Upper lobe of right lung (tissue), 1 donor: Measurements from ENCODE around the gene CHKA. TPM values are rescaled to one million over a fixed set of nuclear protein-coding genes. Genes with fewer than 3 reads are reported as not detected.

Experiments
- ATAC-seq: fragments of 200-7000 bp; cut with Tn5 transposase; one replicate; pipeline ENCODE4 v1.9.1; 2020; ENCODE audit warnings: mild to moderate bottlenecking, moderate library complexity
- DNase-seq: peaks from one replicate; pipeline ENCODE4 v3.0.0-alpha.2; 2020
- H3K27ac ChIP-seq: fragments of 200-600 bp; one replicate; pipeline ENCODE4 v1.8.0; 2022
- H3K27me3 ChIP-seq: fragments of 200-600 bp; one replicate; pipeline ENCODE4 v1.8.0; 2022; ENCODE audit warnings: mild to moderate bottlenecking
- H3K36me3 ChIP-seq: fragments of 200-600 bp; one replicate; pipeline ENCODE4 v1.8.0; 2022
- H3K4me1 ChIP-seq: fragments of 200-600 bp; one replicate; pipeline ENCODE4 v1.8.0; 2022
- H3K4me3 ChIP-seq: fragments of 200-600 bp; one replicate; pipeline ENCODE4 v1.8.0; 2022; ENCODE audit warnings: mild to moderate bottlenecking
- H3K9me3 ChIP-seq: fragments of 200-600 bp; one replicate; pipeline ENCODE4 v1.8.0; 2022
- CTCF ChIP-seq: fragments of 200-600 bp; IDR thresholded peaks from one replicate; pipeline ENCODE4 v1.8.0; 2022; ENCODE audit warnings: antibody characterized with exemption
- intact Hi-C: fragments of 100-400 bp; cut with DNase I; formaldehyde crosslinking; loops from one replicate; pipeline ENCODE4 v1.11.0; 2022
- total RNA-seq: library from RNA; stranded (reverse); fragmentation: NEBNext Ultra II Directional; extraction: Animal tissue kit (Norgen Biotek cat#: 25700); gene quantifications from one replicate; pipeline ENCODE4 v1.2.1, GENCODE V29; 2021
- donor health status: DM: no; HTN: yes; CAD: no; lungs with severe emphysema.

CHKA gene
- total RNA-seq, 1 donor from 2014 or later, result 53.3 TPM

GRCh38 chr11:68030318-68031143 is 90.7 kb downstream of the CHKA start, which contains the start of gene NDUFS8:
Gene NDUFS8, plus strand, starts transcription at chr11:68030681. Its CDS starts 1,471 bp downstream, at chr11:68032152.
- peaks cover 21% of the 10 kb centered on the region for H3K4me1 ChIP-seq
- H3K36me3 ChIP-seq, result peaks cover 32% of the 10 kb centered on the region
- peak; percentile 94 for ATAC-seq
- no peaks in the 10 kb centered on the region for H3K27me3 ChIP-seq
- H3K27ac ChIP-seq, result peak within 1 kb of the TSS; percentile 81
- DNase-seq, result peak; percentile 98
- no peak for TF ChIP-seq CTCF
- H3K4me3 ChIP-seq, result peak within 1 kb of the TSS; percentile 74
- intact Hi-C loops, result no loop called here
- H3K9me3 ChIP-seq, result no peaks in the 10 kb centered on the region

GRCh38 chr11:68028802-68029545 is 92.2 kb downstream of the CHKA start:
- Histone ChIP-seq H3K27ac (no peak overlapping the region), H3K4me1 (peaks cover 21% of the 10 kb centered on the region), H3K9me3 (no peaks in the 10 kb centered on the region), H3K36me3 (peaks cover 40% of the 10 kb centered on the region), H3K27me3 (no peaks in the 10 kb centered on the region), H3K4me3 (no peak overlapping the region)
- DNase-seq (no peak), ATAC-seq (no peak)
- no peak for TF ChIP-seq CTCF
- intact Hi-C loops, result no loop called here

GRCh38 chr11:68027667-68028066 is 93.5 kb downstream of the CHKA start:
- no peak for DNase-seq
- peaks cover 30% of the 10 kb centered on the region for H3K36me3 ChIP-seq
- H3K27ac ChIP-seq, result no peak overlapping the region
- no peak for TF ChIP-seq CTCF
- ATAC-seq, result no peak
- H3K4me1 ChIP-seq, result peaks cover 17% of the 10 kb centered on the region
- H3K9me3 ChIP-seq, result no peaks in the 10 kb centered on the region
- intact Hi-C loops, result no loop called here
- no peak overlapping the region for H3K4me3 ChIP-seq
- no peaks in the 10 kb centered on the region for H3K27me3 ChIP-seq

- H3K27me3 ChIP-seq, result no peaks in the 10 kb centered on the region
- DNase-seq (no peak), ATAC-seq (no peak)
- H3K4me3 ChIP-seq, result no peak overlapping the region
- no peaks in the 10 kb centered on the region for H3K9me3 ChIP-seq
- H3K36me3 ChIP-seq, result peaks cover 38% of the 10 kb centered on the region
- TF ChIP-seq CTCF, result no peak
- intact Hi-C loops, result no loop called here
- H3K27ac ChIP-seq, result no peak overlapping the region
- peaks cover 9% of the 10 kb centered on the region for H3K4me1 ChIP-seq
Observed at GRCh38 chr11:68026391-68027105, 94.6 kb downstream of the CHKA start.

- no peak for ATAC-seq
- intact Hi-C loops, result no loop called here
- Histone ChIP-seq H3K27me3 (no peaks in the 10 kb centered on the region), H3K4me1 (peaks cover 3% of the 10 kb centered on the region), H3K27ac (no peak overlapping the region), H3K9me3 (no peaks in the 10 kb centered on the region), H3K4me3 (no peak overlapping the region), H3K36me3 (peaks cover 38% of the 10 kb centered on the region)
- no peak for TF ChIP-seq CTCF
- DNase-seq, result no peak
Observed at GRCh38 chr11:68025047-68025446, 96.1 kb downstream of the CHKA start.
